NCI-H345 (cell line): ENCODE data around the gene HDHD2.

Source experiments
- DNase-seq: peaks from one replicate; lab custom pipeline; 2025; lab: John Stamatoyannopoulos, UW

Gene HDHD2

DNA sequence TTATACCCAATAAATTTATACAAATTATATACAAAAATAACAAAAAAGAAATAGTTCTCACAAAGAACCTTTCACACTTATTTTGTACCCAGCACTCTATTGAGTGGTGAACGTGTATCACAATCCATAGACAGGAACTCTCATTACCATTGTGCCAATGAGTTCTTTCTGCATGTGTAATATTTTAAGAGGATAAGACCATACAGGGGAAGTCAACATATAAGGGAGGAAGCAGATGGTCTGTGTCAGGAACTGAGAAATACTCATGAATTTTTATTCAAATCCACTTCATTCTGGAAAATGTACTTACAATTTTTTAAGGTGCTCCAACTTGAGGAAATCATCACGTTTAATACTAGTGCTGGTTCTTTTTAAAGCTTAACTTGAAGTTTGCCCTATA, 87.8 kb downstream of the HDHD2 start:
- DNase-seq: no peak
